Lower lobe of right lung (tissue), 2 donors: ENCODE results near the gene AGA. TPM values are rescaled to one million over a fixed set of nuclear protein-coding genes. Genes with fewer than 3 reads are reported as not detected.

ENCODE experiments used
- ATAC-seq, 2 donors: fragments of 200-7000 bp; cut with Tn5 transposase; one replicate each; pipeline ENCODE4 v1.9.1; 2020 to 2022; ENCODE audit warnings: mild to moderate bottlenecking in 2 of 2, moderate library complexity in 2 of 2
- DNase-seq: peaks from one replicate; pipeline ENCODE4 v3.0.0-alpha.2; 2020
- H3K27ac ChIP-seq: fragments of 200-600 bp; one replicate; pipeline ENCODE4 v1.8.0; 2022
- H3K27me3 ChIP-seq: fragments of 200-600 bp; one replicate; pipeline ENCODE4 v1.8.0; 2022; ENCODE audit warnings: low read depth
- H3K36me3 ChIP-seq: fragments of 200-600 bp; one replicate; pipeline ENCODE4 v1.8.0; 2022; ENCODE audit warnings: mild to moderate bottlenecking
- H3K4me1 ChIP-seq: fragments of 200-600 bp; one replicate; pipeline ENCODE4 v1.8.0; 2022
- H3K4me3 ChIP-seq: fragments of 200-600 bp; one replicate; pipeline ENCODE4 v1.8.0; 2022; ENCODE audit warnings: mild to moderate bottlenecking
- H3K9me3 ChIP-seq: fragments of 200-600 bp; one replicate; pipeline ENCODE4 v1.8.0; 2022
- intact Hi-C: fragments of 100-400 bp; cut with DNase I; formaldehyde crosslinking; loops from one replicate; pipeline ENCODE4 v1.11.0; 2022
- total RNA-seq: library from RNA; stranded (reverse); fragmentation: NEBNext Ultra II Directional; extraction: Animal tissue kit (Norgen Biotek cat#: 25700); gene quantifications from one replicate; pipeline ENCODE4 v1.2.1, GENCODE V29; 2021
- TF ChIP-seq, protein P1 (sequence below): fragments of 200-600 bp; IDR thresholded peaks from one replicate; pipeline ENCODE4 v1.8.0; 2022; ENCODE audit warnings: antibody characterized with exemption, mild to moderate bottlenecking
- donor health status: DM: no; HTN: yes; CAD: no; lungs with severe emphysema.

The AGA gene
- total RNA-seq, 1 donor from 2014 or later = 29.8 TPM

DNA sequence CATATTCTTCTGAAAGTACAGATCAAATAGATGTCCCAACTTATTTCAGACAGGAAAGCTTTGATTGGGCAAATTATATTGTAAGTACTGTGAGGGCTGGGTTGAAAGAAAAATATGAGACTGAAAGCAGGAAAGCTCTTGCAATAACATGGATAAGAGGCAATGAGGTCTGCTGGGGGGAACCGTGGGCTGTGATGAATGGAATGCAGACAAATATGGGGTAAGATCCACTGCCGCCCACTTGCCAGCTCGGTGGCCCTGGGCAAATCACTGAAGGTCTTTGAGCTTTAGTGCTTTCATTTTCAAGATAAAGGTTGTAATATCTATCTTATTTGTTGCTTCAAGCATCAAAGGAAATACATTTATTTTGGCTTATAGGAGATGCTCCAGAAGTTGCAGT lies 51.0 kb downstream of the AGA start:
- ATAC-seq (no peak), DNase-seq (no peak)
- Histone ChIP-seq H3K9me3 (no peaks in the 10 kb centered on the region), H3K27ac (no peak overlapping the region), H3K36me3 (no peaks in the 10 kb centered on the region), H3K4me3 (no peak overlapping the region), H3K27me3 (no peaks in the 10 kb centered on the region), H3K4me1 (no peaks in the 10 kb centered on the region)
- intact Hi-C loops = no loop called here
- TF ChIP-seq, protein P1, sequence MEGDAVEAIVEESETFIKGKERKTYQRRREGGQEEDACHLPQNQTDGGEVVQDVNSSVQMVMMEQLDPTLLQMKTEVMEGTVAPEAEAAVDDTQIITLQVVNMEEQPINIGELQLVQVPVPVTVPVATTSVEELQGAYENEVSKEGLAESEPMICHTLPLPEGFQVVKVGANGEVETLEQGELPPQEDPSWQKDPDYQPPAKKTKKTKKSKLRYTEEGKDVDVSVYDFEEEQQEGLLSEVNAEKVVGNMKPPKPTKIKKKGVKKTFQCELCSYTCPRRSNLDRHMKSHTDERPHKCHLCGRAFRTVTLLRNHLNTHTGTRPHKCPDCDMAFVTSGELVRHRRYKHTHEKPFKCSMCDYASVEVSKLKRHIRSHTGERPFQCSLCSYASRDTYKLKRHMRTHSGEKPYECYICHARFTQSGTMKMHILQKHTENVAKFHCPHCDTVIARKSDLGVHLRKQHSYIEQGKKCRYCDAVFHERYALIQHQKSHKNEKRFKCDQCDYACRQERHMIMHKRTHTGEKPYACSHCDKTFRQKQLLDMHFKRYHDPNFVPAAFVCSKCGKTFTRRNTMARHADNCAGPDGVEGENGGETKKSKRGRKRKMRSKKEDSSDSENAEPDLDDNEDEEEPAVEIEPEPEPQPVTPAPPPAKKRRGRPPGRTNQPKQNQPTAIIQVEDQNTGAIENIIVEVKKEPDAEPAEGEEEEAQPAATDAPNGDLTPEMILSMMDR = no peak

DNA sequence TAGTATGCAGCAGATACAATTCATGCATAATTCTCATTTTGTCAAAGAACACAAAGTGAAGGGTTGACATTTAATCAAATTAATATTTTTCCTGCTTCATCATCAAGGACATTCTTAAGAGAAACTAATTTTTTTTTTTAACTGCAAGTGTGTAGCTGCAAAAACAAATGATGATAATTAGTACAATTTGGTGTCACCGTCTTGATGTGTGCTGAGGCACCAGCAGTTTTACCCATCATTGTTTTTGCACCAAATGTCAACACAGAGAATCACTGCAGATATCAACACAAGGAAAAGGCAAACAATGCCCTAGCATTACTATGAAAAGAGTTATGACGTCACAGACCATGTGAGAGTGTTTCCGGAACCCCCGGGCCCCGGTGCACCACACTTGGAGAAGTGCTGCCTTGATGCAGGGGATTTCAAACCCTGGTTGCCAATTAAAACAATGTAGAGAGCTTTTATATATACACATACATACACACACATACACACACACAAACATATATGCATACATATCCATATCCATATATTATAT lies 55.9 kb downstream of the AGA start:
- Histone ChIP-seq H3K27ac (no peak overlapping the region), H3K36me3 (no peaks in the 10 kb centered on the region), H3K9me3 (no peaks in the 10 kb centered on the region), H3K4me1 (no peaks in the 10 kb centered on the region), H3K27me3 (no peaks in the 10 kb centered on the region), H3K4me3 (no peak overlapping the region)
- DNase-seq = no peak
- intact Hi-C loops = no loop called here
- ATAC-seq = no peak
- TF ChIP-seq, protein P1 = no peak

DNA sequence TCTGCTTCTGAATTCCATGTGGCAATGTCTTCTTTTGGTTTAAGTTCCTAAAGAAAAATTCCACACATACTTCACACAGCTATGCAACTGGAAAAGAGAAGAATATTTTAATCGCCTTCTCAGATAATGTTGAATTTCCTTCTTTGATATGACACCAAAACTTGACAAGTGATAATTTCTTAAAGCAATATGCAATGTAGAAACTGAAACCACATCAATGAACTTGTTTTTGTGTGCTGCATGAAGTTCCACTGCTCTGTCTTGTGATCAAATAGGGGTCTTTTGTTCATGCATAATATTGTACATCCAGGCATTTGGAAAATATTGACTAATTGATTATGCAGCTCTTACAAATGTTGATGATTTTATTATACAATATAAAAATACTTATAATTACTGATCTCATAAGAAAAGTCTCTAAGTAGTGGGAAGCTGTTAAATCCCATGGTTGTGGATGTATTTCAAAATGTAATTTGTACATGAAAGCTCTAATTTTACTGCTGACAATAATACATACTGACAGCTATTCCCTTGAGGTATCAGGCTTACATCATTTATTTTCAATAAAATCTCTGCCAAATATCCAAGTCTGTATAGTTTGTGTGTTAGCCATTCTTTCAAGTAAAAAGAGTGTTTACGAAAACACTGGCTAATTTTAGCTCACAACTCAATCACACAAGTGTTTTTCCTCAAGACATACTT lies 56.5 kb downstream of the AGA start:
- no peaks in the 10 kb centered on the region for H3K9me3 ChIP-seq
- ATAC-seq = no peak
- intact Hi-C loops = no loop called here
- DNase-seq = no peak
- no peak overlapping the region for H3K27ac ChIP-seq
- no peaks in the 10 kb centered on the region for H3K4me1 ChIP-seq
- TF ChIP-seq, protein P1 = no peak
- no peak overlapping the region for H3K4me3 ChIP-seq
- H3K36me3 ChIP-seq = no peaks in the 10 kb centered on the region
- H3K27me3 ChIP-seq = no peaks in the 10 kb centered on the region

DNA sequence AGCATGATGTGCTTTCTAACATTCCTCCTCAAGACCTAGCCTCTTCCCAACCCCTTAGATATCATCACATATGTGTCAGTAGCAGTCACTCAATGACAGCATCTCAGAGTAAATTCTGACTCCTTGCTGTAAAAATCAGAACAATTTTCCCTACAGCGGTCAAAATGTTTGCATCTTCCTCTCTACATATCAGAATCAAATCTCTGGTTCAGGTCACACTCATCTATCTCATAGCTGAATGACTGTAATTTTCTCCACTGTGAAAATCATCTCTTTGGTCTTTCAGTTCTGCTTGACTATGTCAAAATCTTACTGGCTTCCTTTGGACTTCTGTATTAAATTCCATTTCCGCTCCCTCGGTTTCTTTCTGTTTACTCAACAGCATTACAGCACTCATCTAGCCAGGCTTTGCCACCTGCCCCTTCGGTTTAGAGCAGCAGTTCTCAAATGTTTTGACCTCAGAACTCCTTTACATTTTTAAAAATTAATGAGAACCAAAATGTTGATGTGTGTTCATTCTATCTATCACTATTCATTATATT lies 57.3 kb downstream of the AGA start:
- H3K9me3 ChIP-seq = no peaks in the 10 kb centered on the region
- no peaks in the 10 kb centered on the region for H3K4me1 ChIP-seq
- DNase-seq = no peak
- no peak for ATAC-seq
- TF ChIP-seq, protein P1 = no peak
- H3K27me3 ChIP-seq = no peaks in the 10 kb centered on the region
- H3K27ac ChIP-seq = no peak overlapping the region
- intact Hi-C loops = no loop called here
- H3K36me3 ChIP-seq = no peaks in the 10 kb centered on the region
- H3K4me3 ChIP-seq = no peak overlapping the region

DNA sequence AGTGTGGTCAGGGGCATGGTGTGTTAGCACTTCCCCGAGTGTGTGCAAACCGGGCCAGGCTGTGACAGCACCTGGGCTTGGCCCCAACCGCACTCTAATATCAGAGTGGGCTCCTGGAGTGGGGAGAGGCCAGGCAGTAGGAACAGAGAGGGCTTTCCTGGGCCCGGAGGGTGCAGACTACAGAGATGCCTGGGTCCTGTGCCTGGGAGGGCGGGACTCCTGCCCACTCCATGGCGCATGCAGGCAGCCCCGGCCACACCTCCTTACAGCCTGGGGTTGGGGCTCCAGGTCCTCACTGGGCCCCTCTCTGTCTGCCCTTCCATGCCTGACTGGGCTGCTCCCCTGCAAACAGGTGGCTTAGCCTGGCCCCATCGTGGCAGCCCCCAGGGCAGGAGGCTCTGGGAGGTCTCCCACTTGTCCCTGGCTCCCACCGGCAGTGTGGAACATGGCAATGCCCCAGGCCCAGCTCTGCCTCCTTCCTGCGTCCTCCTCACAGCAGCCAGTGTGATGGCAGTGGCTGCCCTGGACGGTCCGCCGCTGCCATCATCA lies 60.4 kb downstream of the AGA start:
- Histone ChIP-seq H3K27me3 (no peaks in the 10 kb centered on the region), H3K36me3 (no peaks in the 10 kb centered on the region), H3K9me3 (no peaks in the 10 kb centered on the region), H3K4me1 (no peaks in the 10 kb centered on the region), H3K27ac (no peak overlapping the region), H3K4me3 (no peak overlapping the region)
- TF ChIP-seq, protein P1 = no peak
- ATAC-seq = no peak
- no peak for DNase-seq
- intact Hi-C loops = no loop called here

Other genes with a start within 250 kb of the AGA start
- 1.1 TPM for gene NEIL3, start 132.6 kb downstream of the AGA start, total RNA-seq